Endothelial cell of umbilical vein (primary cell): Measurements from ENCODE around the gene LEP. TPM values are rescaled to one million over a fixed set of nuclear protein-coding genes. Genes with fewer than 3 reads are reported as not detected.

Source experiments
- BruUV-seq: library from RNA; stranded (reverse); fragments of 400-500 nt; replicated peaks from 2 replicates; lab custom pipeline; 2021; lab: Mats Ljungman, UMichigan
- CTCF ChIA-PET: fragments of 300-600, 350-600 bp; sonication (Branson Sonifier 250); formaldehyde crosslinking; loops from one replicate; lab custom pipeline; 2021; ENCODE audit warnings: antibody characterized with exemption, inconsistent platforms; lab: Charles Lee
- POLR2A ChIA-PET: fragments of 300-600, 350-600 bp; sonication (Branson Sonifier 250); formaldehyde crosslinking; loops from one replicate; lab custom pipeline; 2021; ENCODE audit warnings: antibody characterized with exemption, inconsistent platforms; lab: Charles Lee
- DNase-seq: peaks from one replicate; pipeline ENCODE4 v3.0.0-alpha.2; 2011; ENCODE audit warnings: low read depth, low spot score
- FAIRE-seq: peaks from 2 replicates; lab custom pipeline; 2011; peaks lifted over from hg19 to GRCh38; lab: Jason Lieb, UNC
- H2AFZ ChIP-seq: 2 replicates; pipeline ENCODE4 v1.6.0; 2012; ENCODE audit warnings: low read depth, low read length, control low read depth, inconsistent platforms
- H3K27ac ChIP-seq: 2 replicates; pipeline ENCODE4 v1.5.1; 2011; ENCODE audit warnings: low read depth, mild to moderate bottlenecking, control low read depth, low read length, moderate library complexity; ENCODE audit not compliant: insufficient read depth
- H3K27me3 ChIP-seq, 2 experiments: 2 replicates each; pipeline versions ENCODE4 v1.6.0 to v1.6.1; 2011; ENCODE audit warnings: low read length in 2 of 2, mixed read lengths in 1 of 2; ENCODE audit not compliant: control insufficient read depth in 2 of 2, insufficient read depth in 2 of 2
- H3K36me3 ChIP-seq, 2 experiments: 2 replicates in 1 of 2; 3 replicates in 1 of 2; pipeline ENCODE4 v1.5.1; 2011; ENCODE audit warnings: low read length in 2 of 2, mild to moderate bottlenecking in 1 of 2, moderate library complexity in 1 of 2; ENCODE audit not compliant: control insufficient read depth in 2 of 2, insufficient read depth in 2 of 2; ENCODE audit errors: extremely low read depth in 1 of 2
- H3K4me1 ChIP-seq: 3 replicates; pipeline ENCODE4 v1.5.1; 2011; ENCODE audit warnings: mild to moderate bottlenecking, low read length; ENCODE audit not compliant: control insufficient read depth, insufficient read depth; ENCODE audit errors: extremely low read depth
- H3K4me2 ChIP-seq: 2 replicates; pipeline ENCODE4 v1.6.1; 2011; ENCODE audit warnings: low read length, control low read depth, mixed read lengths; ENCODE audit not compliant: insufficient read depth
- H3K4me3 ChIP-seq, 3 experiments: fragments of 200-600 bp in 1 of 3; sonication (generic), shearing (Covaris generic) in 1 of 3; replicated peaks in 1 of 3; 2 replicates each; pipeline ENCODE4 v1.5.1; 2011 to 2016; ENCODE audit warnings: control low read depth in 3 of 3, low read length in 3 of 3, mild to moderate bottlenecking in 2 of 3, inconsistent platforms in 1 of 3, low read depth in 1 of 3, moderate library complexity in 1 of 3; ENCODE audit not compliant: insufficient read depth in 1 of 3
- H3K79me2 ChIP-seq: 2 replicates; pipeline ENCODE4 v1.6.0; 2012; ENCODE audit warnings: low read length, inconsistent platforms; ENCODE audit not compliant: control insufficient read depth, insufficient read depth
- H3K9ac ChIP-seq: replicated peaks from 2 replicates; pipeline ENCODE3; 2011; ENCODE audit warnings: low read length, control low read depth; ENCODE audit not compliant: insufficient read depth; ENCODE audit errors: extremely low read depth
- H3K9me1 ChIP-seq: replicated peaks from 3 replicates; pipeline ENCODE4 v1.6.0; 2011; ENCODE audit warnings: mild to moderate bottlenecking, low read length; ENCODE audit not compliant: control insufficient read depth, insufficient read depth; ENCODE audit errors: extremely low read depth
- H3K9me3 ChIP-seq: replicated peaks from 2 replicates; pipeline ENCODE4 v1.5.1; 2012; ENCODE audit warnings: low read length, inconsistent platforms; ENCODE audit not compliant: control insufficient read depth, insufficient read depth
- H4K20me1 ChIP-seq: replicated peaks from 2 replicates; pipeline ENCODE3; 2011; ENCODE audit warnings: mild to moderate bottlenecking, low read length; ENCODE audit not compliant: control insufficient read depth, insufficient read depth; ENCODE audit errors: extremely low read depth
- EZH2 ChIP-seq: IDR thresholded peaks from 2 replicates; pipeline ENCODE4 v1.6.1; 2012; ENCODE audit warnings: borderline replicate concordance, low read depth, mild to moderate bottlenecking, moderate library complexity, low read length, inconsistent platforms; ENCODE audit not compliant: severe bottlenecking
- FOS ChIP-seq: IDR thresholded peaks from 2 replicates; pipeline ENCODE4 v1.6.1; 2011; ENCODE audit warnings: mild to moderate bottlenecking, low read length, moderate library complexity, borderline replicate concordance; ENCODE audit not compliant: insufficient read depth
- GATA2 ChIP-seq: IDR thresholded peaks from 2 replicates; pipeline ENCODE4 v1.7.0; 2011; ENCODE audit warnings: low read depth, mild to moderate bottlenecking, moderate library complexity, mixed read lengths, low read length; ENCODE audit not compliant: insufficient read length, insufficient read depth
- JUN ChIP-seq: IDR thresholded peaks from 2 replicates; pipeline ENCODE4 v1.6.1; 2011; ENCODE audit warnings: borderline replicate concordance, low read depth; ENCODE audit not compliant: insufficient read length, insufficient read depth
- MYC ChIP-seq: IDR thresholded peaks from one replicate; pipeline ENCODE4 v1.6.1; 2011; ENCODE audit warnings: mild to moderate bottlenecking, low read depth, low read length
- POLR2A ChIP-seq: IDR thresholded peaks from 2 replicates; pipeline ENCODE4 v1.6.1; 2012; ENCODE audit warnings: low read depth, mild to moderate bottlenecking, control low read depth, low read length
- POLR2AphosphoS5 ChIP-seq: IDR thresholded peaks from 2 replicates; pipeline ENCODE4 v1.6.1; 2012; ENCODE audit warnings: low read depth, mild to moderate bottlenecking, control low read depth, low read length, moderate library complexity; ENCODE audit not compliant: insufficient read depth
- dilution Hi-C: fragments of 300-500 bp; cut with MboI; formaldehyde crosslinking; loops from one replicate; pipeline ENCODE4 v1.15.0; 2019; ENCODE audit warnings: low sequenced_read_pairs; ENCODE audit not compliant: extremely low pct_ligation_motif_present
- intact Hi-C: fragments of 100-400 bp; cut with micrococcal nuclease; formaldehyde crosslinking; loops from one replicate; pipeline ENCODE4 v1.10.0; 2022
- polyA plus RNA-seq, 4 experiments: library from polyadenylated mRNA; depleted of rRNA in 3 of 4; stranded (reverse) in 3 of 4; unstranded in 1 of 4; fragments of >200 nt; gene quantifications; 2 replicates each; pipeline versions ENCODE4 v1.2.1 to v1.2.3, GENCODE V29; 2011 to 2012; ENCODE audit warnings: missing spikeins in 1 of 4
- total RNA-seq: library from RNA; stranded (reverse); gene quantifications from 2 replicates; pipeline ENCODE4 v1.2.3, GENCODE V29; 2021
- TF ChIP-seq, protein P1 (sequence below), 2 donors: IDR thresholded peaks; 1 replicate in 1 of 2; 2 replicates in 1 of 2; pipeline ENCODE4 v1.5.1; 2011; ENCODE audit warnings: low read length in 2 of 2, mild to moderate bottlenecking in 2 of 2, moderate library complexity in 2 of 2, control low read depth in 1 of 2, inconsistent platforms in 1 of 2, low read depth in 1 of 2; ENCODE audit not compliant: insufficient read depth in 1 of 2; ENCODE audit errors: extremely low read depth in 1 of 2
- TF ChIP-seq, protein P2 (sequence below): IDR thresholded peaks from 2 replicates; pipeline ENCODE4 v1.6.1; 2011; ENCODE audit not compliant: insufficient read depth, insufficient read length

LEP gene
- total and polyA plus RNA-seq, 2 donors (not counting 3 experiments of a cell fraction or from before 2014, with no cell fraction given): not detected

DNA sequence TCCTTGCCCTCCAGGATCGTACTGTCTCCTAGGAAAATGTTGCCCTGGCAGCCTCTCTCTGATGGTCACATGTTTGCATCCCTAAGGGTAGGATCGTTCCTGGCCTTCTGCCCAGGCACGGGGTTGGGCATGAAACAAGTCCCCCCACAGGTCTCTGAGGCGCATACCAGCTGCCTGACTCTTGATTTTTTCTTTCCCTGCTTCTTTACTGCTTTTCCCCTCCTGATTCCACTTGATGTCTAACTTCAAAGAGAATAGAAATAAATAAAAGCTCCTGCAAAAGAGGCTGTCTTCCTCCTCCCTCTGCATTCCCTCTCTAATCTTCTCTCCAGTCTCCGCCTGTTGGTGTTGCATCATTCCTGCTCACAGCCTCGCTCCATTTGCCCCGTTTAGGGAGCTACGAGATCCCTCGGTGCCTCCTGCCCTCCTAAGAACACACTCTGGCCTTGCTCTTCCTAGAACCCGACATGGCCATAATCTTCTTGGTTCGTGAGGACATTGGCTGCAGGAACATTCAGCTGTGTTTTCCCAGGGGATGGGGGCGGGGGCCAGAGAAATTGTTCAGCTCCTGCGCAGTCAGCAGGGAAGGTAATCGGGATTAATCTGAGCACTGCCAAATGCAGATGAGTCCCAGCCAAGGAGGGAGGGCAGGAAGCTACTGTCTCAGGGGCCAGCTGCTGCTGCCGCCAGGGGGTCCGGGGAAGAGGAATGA, 26.0 kb downstream of the LEP start:
- Histone ChIP-seq H3K9me1 (no peaks in the 10 kb centered on the region), H3K27me3 (peaks cover 42 to 60% of the 10 kb centered on the region in 2 experiments), H3K36me3 (no peaks in the 10 kb centered on the region), H3K27ac (no peak overlapping the region), H3K9me3 (no peaks in the 10 kb centered on the region), H3K4me1 (peaks cover 8% of the 10 kb centered on the region), H3K79me2 (no peaks in the 10 kb centered on the region), H3K4me2 (no peak overlapping the region), H3K9ac (no peak overlapping the region), H4K20me1 (no peaks in the 10 kb centered on the region), H2AFZ (no peak overlapping the region), H3K4me3 (no peak overlapping the region)
- POLR2A ChIA-PET: no interaction called here
- no TSS peak for BruUV-seq
- TF ChIP-seq, protein P1, sequence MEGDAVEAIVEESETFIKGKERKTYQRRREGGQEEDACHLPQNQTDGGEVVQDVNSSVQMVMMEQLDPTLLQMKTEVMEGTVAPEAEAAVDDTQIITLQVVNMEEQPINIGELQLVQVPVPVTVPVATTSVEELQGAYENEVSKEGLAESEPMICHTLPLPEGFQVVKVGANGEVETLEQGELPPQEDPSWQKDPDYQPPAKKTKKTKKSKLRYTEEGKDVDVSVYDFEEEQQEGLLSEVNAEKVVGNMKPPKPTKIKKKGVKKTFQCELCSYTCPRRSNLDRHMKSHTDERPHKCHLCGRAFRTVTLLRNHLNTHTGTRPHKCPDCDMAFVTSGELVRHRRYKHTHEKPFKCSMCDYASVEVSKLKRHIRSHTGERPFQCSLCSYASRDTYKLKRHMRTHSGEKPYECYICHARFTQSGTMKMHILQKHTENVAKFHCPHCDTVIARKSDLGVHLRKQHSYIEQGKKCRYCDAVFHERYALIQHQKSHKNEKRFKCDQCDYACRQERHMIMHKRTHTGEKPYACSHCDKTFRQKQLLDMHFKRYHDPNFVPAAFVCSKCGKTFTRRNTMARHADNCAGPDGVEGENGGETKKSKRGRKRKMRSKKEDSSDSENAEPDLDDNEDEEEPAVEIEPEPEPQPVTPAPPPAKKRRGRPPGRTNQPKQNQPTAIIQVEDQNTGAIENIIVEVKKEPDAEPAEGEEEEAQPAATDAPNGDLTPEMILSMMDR (IDR thresholded peaks at IDR 0.05; ENCODE audit: extremely low read depth in 1 of 2, insufficient read depth in 1 of 2, low read depth in 1 of 2, low read length in 2 of 2): no peak
- TF ChIP-seq EZH2: no peak
- no peak for TF ChIP-seq MYC
- TF ChIP-seq, protein P2, sequence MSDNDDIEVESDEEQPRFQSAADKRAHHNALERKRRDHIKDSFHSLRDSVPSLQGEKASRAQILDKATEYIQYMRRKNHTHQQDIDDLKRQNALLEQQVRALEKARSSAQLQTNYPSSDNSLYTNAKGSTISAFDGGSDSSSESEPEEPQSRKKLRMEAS: no peak
- no peak for TF ChIP-seq POLR2A
- no peak for TF ChIP-seq GATA2
- TF ChIP-seq POLR2AphosphoS5: no peak
- TF ChIP-seq FOS: no peak
- no peak for TF ChIP-seq JUN
- FAIRE-seq (no peak), DNase-seq (no peak)
- intact Hi-C loops (no loop called here), dilution Hi-C loops (no loop called here)
- CTCF ChIA-PET: interaction anchor here (0.7 kb wide), 1 partner anchor 11 kb away, joined by 3 read pairs; no protein-coding TSS in a partner anchor
